GM11168 (cell line): ENCODE measurements around the gene ZNF460.
"Not testable (repeated sequence)": the region's sequence is repeated elsewhere in the genome, so short reads cannot be mapped to it uniquely, and the experiment has no call there.

Source experiments
- in situ Hi-C: fragments of 300-500 bp; cut with MboI; formaldehyde crosslinking; loops from one replicate; pipeline ENCODE4 v1.12.0; 2022; ENCODE audit warnings: low sequenced_read_pairs; ENCODE audit not compliant: unreplicated experiment

The ZNF460 gene

GRCh38 chr19:57280165-57280961 lies at the start of gene ZNF460:
Gene ZNF460, plus strand, starts transcription at chr19:57280485. Its CDS starts 322 bp downstream, at chr19:57280807.
- in situ Hi-C loops, result no loop called here

GRCh38 chr19:57231686-57232085 lies 48.6 kb upstream of the ZNF460 start:
- in situ Hi-C loops, result no loop called here

DNA sequence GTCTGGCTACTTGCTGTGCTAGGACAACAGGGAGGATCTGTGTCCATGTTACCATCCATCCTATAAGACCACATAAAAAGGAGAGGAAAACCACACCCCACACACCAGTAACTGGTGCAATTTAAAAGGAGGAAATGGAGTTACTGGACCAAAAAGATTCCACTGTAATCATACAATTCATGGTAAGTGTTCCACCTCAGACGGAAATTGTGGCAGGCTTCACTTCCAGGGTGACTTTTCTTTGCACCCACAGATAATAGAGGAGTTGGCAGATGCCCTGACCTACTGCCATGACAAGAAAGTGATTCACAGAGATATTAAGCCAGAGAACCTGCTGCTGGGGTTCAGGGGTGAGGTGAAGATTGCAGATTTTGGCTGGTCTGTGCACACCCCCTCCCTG lies 47.1 kb upstream of the ZNF460 start:
- in situ Hi-C loops, result no loop called here

DNA sequence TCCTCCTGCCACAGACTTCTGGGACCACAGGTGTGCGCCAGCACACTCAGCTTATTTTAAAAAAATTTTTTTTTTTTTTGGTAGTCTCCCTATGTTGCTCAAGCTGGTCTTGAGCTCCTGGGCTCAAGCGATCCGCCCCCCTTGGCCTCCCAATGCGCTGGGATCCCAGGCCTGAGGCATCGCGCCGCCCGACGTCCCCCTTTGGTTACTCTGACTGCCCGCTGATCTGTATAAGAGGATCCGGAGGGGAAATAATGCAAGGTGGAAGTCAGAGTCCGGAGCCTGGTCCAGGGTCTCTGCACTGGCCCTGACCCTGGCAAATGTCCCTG lies 40.3 kb upstream of the ZNF460 start:
- in situ Hi-C loops, result loop anchor here (10.0 kb wide), 1 partner anchor 115 kb away; the partner anchor contains the start of gene ZNF304

DNA sequence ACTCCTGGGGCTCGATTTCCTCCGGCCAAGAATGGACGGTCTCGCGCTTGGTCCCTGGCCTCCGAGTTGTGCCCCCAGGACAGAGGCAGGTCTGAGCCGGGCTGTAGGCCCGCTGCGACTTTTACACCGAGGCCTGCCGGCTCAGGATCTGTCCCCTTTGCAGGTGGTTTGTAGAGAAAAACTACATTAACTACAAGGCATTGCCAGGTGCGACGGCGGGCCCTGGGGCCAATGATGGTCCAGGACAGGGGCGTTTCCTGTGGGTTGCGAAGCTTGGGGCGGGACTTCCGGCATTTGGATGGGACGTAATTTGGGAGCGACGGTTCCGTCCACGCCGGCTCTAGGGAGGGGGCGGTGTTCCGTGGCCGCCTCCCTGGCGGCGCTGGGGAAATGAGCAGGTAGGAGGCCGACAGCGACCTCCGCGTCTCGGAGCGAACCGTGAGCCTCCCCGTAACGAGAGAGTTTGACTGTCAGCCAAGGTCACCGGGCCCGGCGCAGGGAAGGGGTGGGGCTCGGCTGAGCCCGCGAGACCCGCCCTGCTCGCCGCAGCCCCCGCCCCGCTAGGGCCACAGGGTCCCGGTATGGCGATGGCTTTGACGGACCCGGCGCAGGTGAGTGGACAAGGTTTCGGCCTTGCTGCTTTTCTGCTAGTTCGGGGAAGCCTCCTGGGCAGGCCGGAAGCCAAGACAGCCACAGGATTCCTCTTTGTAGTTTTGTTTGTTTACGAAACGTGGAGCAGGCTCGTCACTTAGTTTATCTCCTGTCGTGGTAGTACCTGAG lies 39.8 kb upstream of the ZNF460 start, which contains the start of gene ZNF805:
ZNF805 (plus strand) TSS at position 322 of the 780 bp plus-strand sequence; CDS start at position 582, 260 bp downstream.
- in situ Hi-C loops, result loop anchor here (10.0 kb wide), 1 partner anchor 114 kb away; the partner anchor contains the start of gene ZNF304

DNA sequence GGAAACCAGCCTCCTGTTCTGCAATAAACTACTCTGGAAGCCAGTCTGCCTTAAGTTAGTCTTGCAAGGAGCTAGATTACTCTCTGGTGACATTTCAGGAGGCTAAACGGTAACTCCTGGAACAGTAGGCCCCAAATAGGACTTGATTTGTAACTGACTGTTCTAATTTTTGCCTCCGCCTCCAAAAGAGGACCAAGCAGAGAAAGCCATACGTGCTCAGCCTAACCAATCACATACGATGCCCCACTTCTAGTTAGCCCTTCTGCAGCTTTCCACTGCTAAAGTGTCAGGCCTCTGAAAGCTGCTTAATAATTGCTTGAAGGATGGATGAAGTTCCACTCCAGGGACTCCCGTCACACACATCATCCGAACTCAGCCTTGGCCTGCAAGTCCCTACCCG lies 39.1 kb upstream of the ZNF460 start:
- in situ Hi-C loops, result loop anchor here (10.0 kb wide), 1 partner anchor 114 kb away; the partner anchor contains the start of gene ZNF304

- in situ Hi-C loops, result loop anchor here (10.0 kb wide), 1 partner anchor 112 kb away; the partner anchor contains the start of gene ZNF304
Measured at GRCh38 chr19:57242821-57243220, 37.5 kb upstream of the ZNF460 start.

DNA sequence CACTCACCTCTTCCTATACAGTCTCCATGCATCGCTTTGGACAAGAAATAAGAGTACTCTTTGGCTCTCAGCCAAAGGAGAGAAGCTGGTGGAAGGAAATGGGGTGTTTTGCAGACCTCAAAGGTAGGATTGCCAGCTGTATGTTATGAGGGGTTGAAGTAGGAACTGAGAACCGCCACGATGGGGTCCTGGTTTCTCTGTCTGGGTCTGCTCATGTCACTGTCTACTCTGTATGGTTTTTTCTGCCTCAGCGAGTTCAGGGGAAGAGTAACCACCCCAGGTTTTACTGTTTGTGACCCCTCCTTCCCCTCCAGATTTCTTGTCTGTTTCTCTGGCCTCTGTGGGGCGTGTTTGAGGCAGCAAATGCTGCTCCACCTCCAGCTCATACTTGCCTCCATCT lies 35.8 kb upstream of the ZNF460 start:
- in situ Hi-C loops, result loop anchor here (10.0 kb wide), 1 partner anchor 110 kb away; the partner anchor contains the start of gene ZNF304

GRCh38 chr19:57245066-57245465 lies 35.2 kb upstream of the ZNF460 start:
- in situ Hi-C loops, result loop anchor here (10.0 kb wide), 1 partner anchor 110 kb away; the partner anchor contains the start of gene ZNF304

GRCh38 chr19:57245959-57246358 lies 34.3 kb upstream of the ZNF460 start:
- in situ Hi-C loops, result loop anchor here (10.0 kb wide), 1 partner anchor 109 kb away; the partner anchor contains the start of gene ZNF304

- in situ Hi-C loops, result loop anchor here (10.0 kb wide), 1 partner anchor 106 kb away; the partner anchor contains the start of gene ZNF304
Measured at GRCh38 chr19:57248646-57249045, 31.6 kb upstream of the ZNF460 start.

- in situ Hi-C loops, result loop anchor here (10.0 kb wide), 1 partner anchor 105 kb away; the partner anchor contains the start of gene ZNF304
Measured at GRCh38 chr19:57249329-57249728, 31.0 kb upstream of the ZNF460 start.

DNA sequence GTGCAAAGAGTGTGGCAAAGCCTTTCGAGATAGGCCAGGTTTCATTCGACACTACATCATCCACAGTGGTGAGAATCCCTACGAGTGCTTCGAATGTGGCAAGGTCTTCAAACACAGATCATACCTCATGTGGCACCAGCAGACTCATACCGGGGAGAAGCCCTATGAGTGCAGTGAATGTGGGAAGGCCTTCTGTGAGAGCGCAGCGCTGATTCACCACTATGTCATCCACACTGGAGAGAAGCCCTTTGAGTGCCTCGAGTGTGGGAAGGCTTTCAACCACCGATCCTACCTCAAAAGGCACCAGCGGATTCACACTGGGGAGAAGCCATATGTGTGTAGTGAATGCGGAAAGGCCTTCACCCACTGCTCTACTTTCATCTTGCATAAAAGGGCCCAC lies 26.5 kb upstream of the ZNF460 start:
- in situ Hi-C loops, result not testable (repeated sequence)

GRCh38 chr19:57262044-57262443 lies 18.2 kb upstream of the ZNF460 start:
- in situ Hi-C loops, result no loop called here

DNA sequence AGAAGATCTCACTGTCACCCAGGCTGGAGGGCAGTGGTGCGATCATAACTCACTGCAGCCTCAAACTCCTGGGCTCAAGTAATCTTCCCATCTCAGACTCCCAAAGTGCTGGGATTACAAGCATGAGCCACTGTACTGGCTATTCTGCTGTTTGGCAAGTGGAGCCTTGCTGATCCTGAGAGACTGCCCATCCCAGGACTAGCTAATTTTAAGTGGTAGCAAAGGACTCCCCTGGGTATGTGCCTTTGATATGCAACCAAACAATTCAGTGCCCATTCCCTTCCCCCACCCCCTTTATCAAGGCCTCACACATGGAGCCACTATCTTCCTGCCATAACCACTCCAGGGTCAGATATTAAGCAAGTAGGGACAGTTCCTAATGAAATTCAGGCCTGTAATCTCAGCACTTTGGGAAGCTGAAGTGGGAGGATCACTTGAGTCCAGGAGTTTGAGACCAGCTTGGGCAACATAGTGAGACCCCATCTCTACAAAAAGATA lies 17.0 kb upstream of the ZNF460 start:
- in situ Hi-C loops, result no loop called here

GRCh38 chr19:57267291-57267690 lies 13.0 kb upstream of the ZNF460 start:
- in situ Hi-C loops, result no loop called here

GRCh38 chr19:57269515-57270250 lies 10.6 kb upstream of the ZNF460 start:
- in situ Hi-C loops, result no loop called here

GRCh38 chr19:57271280-57271679 lies 9.0 kb upstream of the ZNF460 start:
- in situ Hi-C loops, result no loop called here

DNA sequence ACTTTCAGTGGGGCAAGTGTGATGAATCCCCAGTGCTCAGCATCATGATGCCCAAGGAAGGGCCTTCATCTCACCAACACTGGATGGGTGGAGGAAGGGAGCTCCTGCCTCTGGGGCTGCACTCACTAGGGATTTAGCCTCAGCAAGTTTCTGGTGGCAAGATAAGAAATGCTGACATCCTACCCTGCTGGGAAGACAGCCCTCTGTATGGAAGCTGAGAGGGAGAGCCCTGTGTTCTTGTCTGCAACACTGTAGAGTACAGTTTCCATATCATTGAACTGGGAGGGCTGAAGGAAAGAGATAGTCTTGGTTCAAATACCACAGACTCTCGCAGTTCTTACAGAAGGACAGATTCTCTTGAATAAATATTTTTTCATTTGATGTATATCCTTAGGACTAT lies 7.3 kb upstream of the ZNF460 start:
- in situ Hi-C loops, result no loop called here

GRCh38 chr19:57276430-57276829 lies 3.9 kb upstream of the ZNF460 start:
- in situ Hi-C loops, result no loop called here
